ENCODE data around the gene TBC1D22B.

TBC1D22B gene

DNA sequence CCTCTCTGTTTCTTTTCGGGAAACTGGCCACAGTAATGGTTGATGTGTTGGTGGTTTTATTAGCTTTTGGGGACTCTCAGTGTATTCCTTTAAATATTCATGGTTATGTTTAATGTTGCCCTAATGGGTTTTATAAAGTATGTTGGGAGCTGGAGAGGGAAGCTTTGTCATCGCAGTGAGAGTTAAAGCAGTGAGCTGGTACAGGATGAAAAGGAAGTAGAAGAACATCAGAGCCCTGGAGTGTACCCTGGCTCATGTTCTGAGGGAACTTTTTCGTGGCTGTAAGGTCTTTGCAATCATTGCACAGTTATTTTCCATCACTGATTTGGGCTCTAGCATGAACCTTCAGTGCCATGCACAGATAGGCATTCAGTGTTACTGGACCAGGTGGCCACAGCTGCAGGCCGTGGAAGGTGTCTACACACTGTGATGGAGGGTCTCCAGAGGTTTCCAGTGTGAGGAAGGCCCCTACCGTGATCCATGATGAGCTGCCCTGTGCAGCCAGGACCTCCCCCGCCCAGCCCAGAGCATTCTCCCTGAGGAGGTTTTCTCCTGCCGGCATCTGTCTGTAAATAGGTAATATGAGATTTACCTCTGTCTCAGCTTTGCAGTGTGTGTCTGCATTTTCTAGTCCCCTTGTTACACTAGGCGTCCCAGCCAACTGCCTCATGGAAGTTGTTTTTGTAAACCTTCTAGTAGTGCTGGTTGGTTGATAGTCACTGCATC is 22.8 kb downstream of the TBC1D22B start:
- Histone ChIP-seq H3K9me3 (ENCODE audit: insufficient read depth, low read length) (no peaks in the 10 kb centered on the region), H3K9me2 (replicated peaks; ENCODE audit: insufficient read depth, low read length) (no peaks in the 10 kb centered on the region), H3K4me2 (ENCODE audit: low read depth, low read length, poor library complexity, severe bottlenecking) (no peak overlapping the region), H2AFZ (ENCODE audit: low read depth, low read length, severe bottlenecking) (no peak overlapping the region), H3K27me3 (ENCODE audit: low read length) (no peaks in the 10 kb centered on the region), H3K27ac (ENCODE audit: low read depth, low read length) (no peak overlapping the region), H3K9ac (ENCODE audit: low read length) (no peak overlapping the region), H3F3A (ENCODE audit: insufficient read depth) (no peaks in the 10 kb centered on the region), H4K20me1 (ENCODE audit: low read depth, low read length) (no peaks in the 10 kb centered on the region), H3K36me3 (ENCODE audit: low read length) (no peaks in the 10 kb centered on the region), H3K79me2 (ENCODE audit: insufficient read depth, low read length) (no peaks in the 10 kb centered on the region), H3K4me3 (ENCODE audit: insufficient read depth, low read length, poor library complexity, severe bottlenecking) (no peak overlapping the region)
- TF ChIP-seq, protein P1, sequence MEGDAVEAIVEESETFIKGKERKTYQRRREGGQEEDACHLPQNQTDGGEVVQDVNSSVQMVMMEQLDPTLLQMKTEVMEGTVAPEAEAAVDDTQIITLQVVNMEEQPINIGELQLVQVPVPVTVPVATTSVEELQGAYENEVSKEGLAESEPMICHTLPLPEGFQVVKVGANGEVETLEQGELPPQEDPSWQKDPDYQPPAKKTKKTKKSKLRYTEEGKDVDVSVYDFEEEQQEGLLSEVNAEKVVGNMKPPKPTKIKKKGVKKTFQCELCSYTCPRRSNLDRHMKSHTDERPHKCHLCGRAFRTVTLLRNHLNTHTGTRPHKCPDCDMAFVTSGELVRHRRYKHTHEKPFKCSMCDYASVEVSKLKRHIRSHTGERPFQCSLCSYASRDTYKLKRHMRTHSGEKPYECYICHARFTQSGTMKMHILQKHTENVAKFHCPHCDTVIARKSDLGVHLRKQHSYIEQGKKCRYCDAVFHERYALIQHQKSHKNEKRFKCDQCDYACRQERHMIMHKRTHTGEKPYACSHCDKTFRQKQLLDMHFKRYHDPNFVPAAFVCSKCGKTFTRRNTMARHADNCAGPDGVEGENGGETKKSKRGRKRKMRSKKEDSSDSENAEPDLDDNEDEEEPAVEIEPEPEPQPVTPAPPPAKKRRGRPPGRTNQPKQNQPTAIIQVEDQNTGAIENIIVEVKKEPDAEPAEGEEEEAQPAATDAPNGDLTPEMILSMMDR (IDR thresholded peaks at IDR 0.05; ENCODE audit: insufficient read depth, low read length, poor library complexity, severe bottlenecking) = no peak
- no peak for TF ChIP-seq EZH2phosphoT487 (conservative IDR thresholded peaks at IDR 0.05; ENCODE audit: low read length)

DNA sequence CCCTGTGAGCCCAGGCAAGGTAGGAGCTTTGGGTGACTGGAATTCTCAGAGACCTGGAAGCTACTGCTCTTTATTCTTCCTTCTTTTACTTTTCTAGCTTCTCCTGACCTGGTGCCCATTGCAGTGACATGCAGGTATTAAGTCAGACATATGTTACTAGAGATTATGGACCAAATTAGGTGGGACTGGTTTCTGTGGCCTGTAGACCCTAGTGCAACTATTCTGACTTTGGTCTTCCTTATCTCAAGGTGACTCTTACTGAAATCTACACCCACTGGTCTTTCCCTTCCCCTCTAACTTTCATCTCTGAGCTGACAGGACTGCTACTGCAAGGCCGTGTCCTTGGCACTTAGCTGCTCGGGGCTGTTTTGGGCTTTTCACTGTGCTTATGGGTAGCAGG is 24.8 kb downstream of the TBC1D22B start:
- Histone ChIP-seq H3K9me2 (replicated peaks; ENCODE audit: insufficient read depth, low read length) (no peaks in the 10 kb centered on the region), H4K20me1 (ENCODE audit: low read depth, low read length) (no peaks in the 10 kb centered on the region), H2AFZ (ENCODE audit: low read depth, low read length, severe bottlenecking) (no peak overlapping the region), H3K4me2 (ENCODE audit: low read depth, low read length, poor library complexity, severe bottlenecking) (no peak overlapping the region), H3K4me3 (ENCODE audit: insufficient read depth, low read length, poor library complexity, severe bottlenecking) (no peak overlapping the region), H3K9me3 (ENCODE audit: insufficient read depth, low read length) (no peaks in the 10 kb centered on the region), H3K79me2 (ENCODE audit: insufficient read depth, low read length) (no peaks in the 10 kb centered on the region), H3K27ac (ENCODE audit: low read depth, low read length) (no peak overlapping the region), H3F3A (ENCODE audit: insufficient read depth) (no peaks in the 10 kb centered on the region), H3K9ac (ENCODE audit: low read length) (no peak overlapping the region), H3K27me3 (ENCODE audit: low read length) (no peaks in the 10 kb centered on the region), H3K36me3 (ENCODE audit: low read length) (no peaks in the 10 kb centered on the region)
- no peak for TF ChIP-seq EZH2phosphoT487 (conservative IDR thresholded peaks at IDR 0.05; ENCODE audit: low read length)
- TF ChIP-seq, protein P1 (IDR thresholded peaks at IDR 0.05; ENCODE audit: insufficient read depth, low read length, poor library complexity, severe bottlenecking) = no peak

DNA sequence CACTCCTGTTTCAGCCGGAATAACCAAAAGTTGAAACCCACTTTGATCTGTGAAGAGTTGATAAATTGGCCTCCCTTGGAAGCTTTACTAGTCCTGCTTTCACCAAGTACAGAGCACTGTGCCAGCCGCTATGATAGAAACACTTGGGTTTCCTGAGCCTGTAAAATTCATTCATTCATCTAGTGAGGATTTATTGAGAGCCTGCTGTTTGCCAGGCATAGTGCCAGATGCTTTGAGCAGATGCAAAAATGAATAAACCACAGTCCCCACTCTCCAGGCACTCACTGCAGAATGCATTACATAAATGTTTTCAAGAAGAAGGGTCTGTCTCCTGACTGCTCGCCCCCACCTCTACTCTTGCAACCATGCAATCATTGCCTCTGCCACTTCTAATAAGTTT is 25.7 kb downstream of the TBC1D22B start:
- Histone ChIP-seq H3K9me3 (ENCODE audit: insufficient read depth, low read length) (no peaks in the 10 kb centered on the region), H3K4me2 (ENCODE audit: low read depth, low read length, poor library complexity, severe bottlenecking) (no peak overlapping the region), H3K27ac (ENCODE audit: low read depth, low read length) (no peak overlapping the region), H3K9me2 (replicated peaks; ENCODE audit: insufficient read depth, low read length) (no peaks in the 10 kb centered on the region), H3K4me3 (ENCODE audit: insufficient read depth, low read length, poor library complexity, severe bottlenecking) (no peak overlapping the region), H3F3A (ENCODE audit: insufficient read depth) (no peaks in the 10 kb centered on the region), H3K36me3 (ENCODE audit: low read length) (no peaks in the 10 kb centered on the region), H4K20me1 (ENCODE audit: low read depth, low read length) (no peaks in the 10 kb centered on the region), H3K9ac (ENCODE audit: low read length) (no peak overlapping the region), H3K27me3 (ENCODE audit: low read length) (no peaks in the 10 kb centered on the region), H2AFZ (ENCODE audit: low read depth, low read length, severe bottlenecking) (no peak overlapping the region), H3K79me2 (ENCODE audit: insufficient read depth, low read length) (no peaks in the 10 kb centered on the region)
- TF ChIP-seq, protein P1 (IDR thresholded peaks at IDR 0.05; ENCODE audit: insufficient read depth, low read length, poor library complexity, severe bottlenecking) = no peak
- no peak for TF ChIP-seq EZH2phosphoT487 (conservative IDR thresholded peaks at IDR 0.05; ENCODE audit: low read length)

Data from SU-DHL-6 (cell line).